ENCODE data around the gene CCNF. TPM values are rescaled to one million over a fixed set of nuclear protein-coding genes. Genes with fewer than 3 reads are reported as not detected.
A peak's percentile ranks its signal among the peaks of the same experiment; 100 is the strongest.

CCNF gene
- total and polyA plus RNA-seq, 4 donors, result 2.0 to 7.5 (median 2.8) TPM

DNA sequence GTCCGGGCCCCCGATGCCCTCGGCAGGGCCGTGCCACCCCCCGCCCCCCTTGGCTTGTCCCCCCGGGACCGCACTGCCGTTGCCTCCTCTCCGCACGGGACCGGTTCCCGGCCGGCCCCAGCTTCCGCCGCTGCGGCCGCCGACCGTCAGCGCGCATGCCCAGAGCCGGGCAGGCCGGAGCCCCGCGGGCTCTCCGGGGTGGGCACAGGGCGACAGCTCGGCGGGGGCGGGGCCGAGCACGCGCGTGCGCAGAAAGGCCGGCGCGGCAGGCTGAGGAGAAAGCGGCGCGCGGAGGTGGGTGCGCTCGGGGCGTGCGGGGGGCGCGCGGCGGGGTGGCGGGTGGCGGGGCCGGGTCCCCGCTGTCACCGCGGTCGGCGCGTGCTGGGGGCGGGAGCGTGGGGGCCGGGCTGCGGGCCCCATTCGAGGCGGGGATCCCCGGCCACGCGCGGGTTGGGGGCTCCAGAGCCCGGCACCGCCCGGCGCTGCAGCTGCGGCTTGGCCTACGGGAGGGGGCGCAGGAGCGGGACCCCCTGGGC lies 45.7 kb downstream of the CCNF start, which contains the start of gene TBC1D24:
Gene TBC1D24 (plus strand): TSS at position 251 of the 536 bp plus-strand sequence. CDS start 21,022 bp downstream, outside the sequence.
- no peak for TF ChIP-seq CTCF (IDR thresholded peaks at IDR 0.05; ENCODE audit: control extremely low read depth, extremely low read depth)
- Histone ChIP-seq H3K4me3 (peak within 1 kb of the TSS; percentile 65), H3K36me3 (ENCODE audit: control insufficient read depth in 4 of 4, insufficient read depth in 4 of 4, low read length in 4 of 4) (peaks cover 0 to 2% (median 0%) of the 10 kb centered on the region in 4 donors), H3K9ac (ENCODE audit: insufficient read depth in 1 of 2, low read length in 2 of 2) (no peak within 1 kb of the TSS), H3K27me3 (ENCODE audit: control insufficient read depth in 3 of 3, insufficient read depth in 3 of 3, low read length in 2 of 3) (peaks cover 0 to 2% (median 0%) of the 10 kb centered on the region in 3 donors), H3K9me3 (ENCODE audit: control insufficient read depth in 4 of 4, insufficient read depth in 3 of 4, low read length in 3 of 4) (no peaks in the 10 kb centered on the region), H3K4me1 (ENCODE audit: control insufficient read depth in 5 of 5, insufficient read depth in 5 of 5, low read length in 5 of 5) (peaks cover 8 to 60% (median 18%) of the 10 kb centered on the region in 5 donors), H3K27ac (ENCODE audit: low read depth in 1 of 2, low read length in 1 of 2) (peak within 1 kb of the TSS; percentile 87 to 89)
- ATAC-seq (ENCODE audit: insufficient read depth, low FRiP score) (peak; percentile 84), DNase-seq (peak; percentile 90 to 94 (median 92))
- WGBS, 2 donors, result 0 to 1% methylated on average over 34 to 77 of the region's 77 CpGs

DNA sequence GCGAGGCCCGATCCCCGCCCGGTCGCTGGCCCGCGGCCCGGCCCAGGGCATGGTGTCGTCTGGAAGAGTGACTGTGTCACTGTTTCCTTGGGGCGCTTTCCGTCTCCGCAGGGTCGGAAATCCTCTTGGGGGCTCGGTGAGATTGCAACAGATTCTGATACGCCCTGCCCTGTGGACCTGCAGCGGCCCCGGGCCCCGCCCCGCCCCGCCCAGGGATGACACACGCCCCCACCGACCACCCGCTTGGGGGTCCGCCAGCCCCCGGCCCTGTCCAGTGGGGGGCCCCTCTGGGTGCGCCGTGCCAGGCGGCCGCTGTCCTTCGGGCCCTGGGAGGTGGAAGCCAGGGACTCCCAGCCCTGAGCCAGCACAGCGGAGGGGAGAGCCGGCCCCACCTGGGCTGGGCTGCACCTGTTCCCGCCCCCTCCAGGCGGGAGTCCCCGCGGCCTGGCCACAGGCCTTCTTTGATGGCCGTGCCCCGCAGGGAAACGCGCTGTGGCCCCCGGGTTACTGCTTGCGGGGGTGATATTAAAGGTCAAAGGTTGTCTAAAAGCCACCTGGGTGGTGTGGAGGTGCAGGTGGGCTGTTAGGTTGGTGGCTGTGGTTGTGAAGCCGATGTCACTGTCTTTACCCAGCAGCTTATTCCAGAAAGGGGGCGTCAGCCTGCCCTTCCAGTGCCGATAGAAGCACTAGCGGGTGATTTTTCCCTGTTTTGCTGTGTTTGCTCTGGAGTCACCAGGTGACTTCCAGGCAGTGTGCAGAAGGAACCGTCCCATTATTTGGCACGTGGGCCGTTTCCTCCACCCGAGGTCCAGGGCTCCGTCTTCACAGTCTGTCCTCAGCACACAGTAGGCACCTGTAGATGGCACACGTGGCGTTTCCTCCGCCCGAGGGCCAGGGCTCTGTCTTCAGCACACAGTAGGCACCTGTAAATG lies 46.4 kb downstream of the CCNF start:
- H3K9ac ChIP-seq (ENCODE audit: insufficient read depth in 1 of 2, low read length in 2 of 2), result no peak overlapping the region
- H3K9me3 ChIP-seq (ENCODE audit: control insufficient read depth in 4 of 4, insufficient read depth in 3 of 4, low read length in 3 of 4), result no peaks in the 10 kb centered on the region
- H3K4me3 ChIP-seq, result peak overlapping the region; percentile 64
- WGBS, 2 donors, result 12 to 17% methylated on average over 47 to 55 of the region's 55 CpGs
- ATAC-seq (ENCODE audit: insufficient read depth, low FRiP score), result no peak
- DNase-seq, result peak; percentile 47 to 54 (median 48)
- H3K27ac ChIP-seq (ENCODE audit: low read depth in 1 of 2, low read length in 1 of 2), result peak overlapping the region in 1 of 2 donors; percentile 42
- peaks cover 0 to 2% (median 0%) of the 10 kb centered on the region in 4 donors for H3K36me3 ChIP-seq (ENCODE audit: control insufficient read depth in 4 of 4, insufficient read depth in 4 of 4, low read length in 4 of 4)
- peaks cover 0 to 2% (median 0%) of the 10 kb centered on the region in 3 donors for H3K27me3 ChIP-seq (ENCODE audit: control insufficient read depth in 3 of 3, insufficient read depth in 3 of 3, low read length in 2 of 3)
- TF ChIP-seq CTCF (IDR thresholded peaks at IDR 0.05; ENCODE audit: control extremely low read depth, extremely low read depth), result no peak
- peaks cover 8 to 53% (median 19%) of the 10 kb centered on the region in 5 donors for H3K4me1 ChIP-seq (ENCODE audit: control insufficient read depth in 5 of 5, insufficient read depth in 5 of 5, low read length in 5 of 5)

GRCh38 chr16:2476345-2476720 lies 47.1 kb downstream of the CCNF start:
- H3K9ac ChIP-seq (ENCODE audit: insufficient read depth in 1 of 2, low read length in 2 of 2), result no peak overlapping the region
- no peak for TF ChIP-seq CTCF (IDR thresholded peaks at IDR 0.05; ENCODE audit: control extremely low read depth, extremely low read depth)
- H3K4me3 ChIP-seq, result no peak overlapping the region
- peaks cover 8 to 50% (median 19%) of the 10 kb centered on the region in 5 donors for H3K4me1 ChIP-seq (ENCODE audit: control insufficient read depth in 5 of 5, insufficient read depth in 5 of 5, low read length in 5 of 5)
- H3K9me3 ChIP-seq (ENCODE audit: control insufficient read depth in 4 of 4, insufficient read depth in 3 of 4, low read length in 3 of 4), result no peaks in the 10 kb centered on the region
- H3K36me3 ChIP-seq (ENCODE audit: control insufficient read depth in 4 of 4, insufficient read depth in 4 of 4, low read length in 4 of 4), result peaks cover 0 to 2% (median 0%) of the 10 kb centered on the region in 4 donors
- peaks cover 0 to 2% (median 0%) of the 10 kb centered on the region in 3 donors for H3K27me3 ChIP-seq (ENCODE audit: control insufficient read depth in 3 of 3, insufficient read depth in 3 of 3, low read length in 2 of 3)
- DNase-seq, result no peak
- peak overlapping the region in 1 of 2 donors; percentile 26 for H3K27ac ChIP-seq (ENCODE audit: low read depth in 1 of 2, low read length in 1 of 2)
- 76 to 81% methylated on average over 9 of the region's 9 CpGs for WGBS, 2 donors
- ATAC-seq (ENCODE audit: insufficient read depth, low FRiP score), result no peak
